ENCODE data around the gene DCDC1. TPM values are rescaled to one million over a fixed set of nuclear protein-coding genes. Genes with fewer than 3 reads are reported as not detected.

DCDC1 gene
- total RNA-seq, 4 donors from 2014 or later: 0.32 TPM; not detected in 3

DNA sequence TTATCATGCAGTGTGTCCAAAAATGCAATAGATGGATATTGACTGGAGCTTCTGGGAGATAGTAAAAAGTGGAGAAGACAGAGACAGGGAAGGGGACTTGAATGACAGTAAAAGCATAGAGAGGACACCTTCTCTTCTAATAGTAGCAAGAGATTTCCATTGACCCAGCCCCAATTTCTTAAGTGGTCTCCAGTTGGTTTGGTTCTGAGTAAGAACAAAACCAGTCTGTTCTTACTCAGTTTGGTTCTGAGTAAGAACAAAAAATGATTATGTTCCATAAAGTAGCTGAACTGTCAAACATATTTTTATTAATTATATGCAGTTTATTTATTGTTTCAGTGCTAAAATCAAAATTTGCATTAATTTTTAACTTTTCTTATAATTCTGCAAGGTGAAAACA, 466.6 kb downstream of the DCDC1 start:
- no peak for TF ChIP-seq EP300 (IDR thresholded peaks at IDR 0.05; ENCODE audit: low read depth)
- TF ChIP-seq POLR2A (IDR thresholded peaks at IDR 0.05): no peak
- no peak for TF ChIP-seq POLR2AphosphoS5 (IDR thresholded peaks at IDR 0.05)
- TF ChIP-seq, protein P1, sequence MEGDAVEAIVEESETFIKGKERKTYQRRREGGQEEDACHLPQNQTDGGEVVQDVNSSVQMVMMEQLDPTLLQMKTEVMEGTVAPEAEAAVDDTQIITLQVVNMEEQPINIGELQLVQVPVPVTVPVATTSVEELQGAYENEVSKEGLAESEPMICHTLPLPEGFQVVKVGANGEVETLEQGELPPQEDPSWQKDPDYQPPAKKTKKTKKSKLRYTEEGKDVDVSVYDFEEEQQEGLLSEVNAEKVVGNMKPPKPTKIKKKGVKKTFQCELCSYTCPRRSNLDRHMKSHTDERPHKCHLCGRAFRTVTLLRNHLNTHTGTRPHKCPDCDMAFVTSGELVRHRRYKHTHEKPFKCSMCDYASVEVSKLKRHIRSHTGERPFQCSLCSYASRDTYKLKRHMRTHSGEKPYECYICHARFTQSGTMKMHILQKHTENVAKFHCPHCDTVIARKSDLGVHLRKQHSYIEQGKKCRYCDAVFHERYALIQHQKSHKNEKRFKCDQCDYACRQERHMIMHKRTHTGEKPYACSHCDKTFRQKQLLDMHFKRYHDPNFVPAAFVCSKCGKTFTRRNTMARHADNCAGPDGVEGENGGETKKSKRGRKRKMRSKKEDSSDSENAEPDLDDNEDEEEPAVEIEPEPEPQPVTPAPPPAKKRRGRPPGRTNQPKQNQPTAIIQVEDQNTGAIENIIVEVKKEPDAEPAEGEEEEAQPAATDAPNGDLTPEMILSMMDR (IDR thresholded peaks at IDR 0.05): no peak
- intact Hi-C loops (cut with DNase I; ENCODE audit: low total_unique reads): no loop called here
- H3K4me3 ChIP-seq: no peak overlapping the region
- no peak overlapping the region for H3K27ac ChIP-seq
- no peaks in the 10 kb centered on the region for H3K36me3 ChIP-seq
- no peak for DNase-seq
- no peaks in the 10 kb centered on the region for H3K9me3 ChIP-seq
- in situ Hi-C loops (cut with MboI; ENCODE audit: low pct_ligation_motif_present in 1 of 4, low pct_unique_long_range_greater_than_20kb in 1 of 4, low sequenced_read_pairs in 3 of 4): loop anchor here in 1 of 4 donors (25.0 kb wide), 1 partner anchor 541 kb away; no protein-coding TSS in a partner anchor
- H3K27me3 ChIP-seq: no peaks in the 10 kb centered on the region
- H3K4me1 ChIP-seq: no peaks in the 10 kb centered on the region

- H3K4me3 ChIP-seq: no peak overlapping the region
- TF ChIP-seq, protein P1 (IDR thresholded peaks at IDR 0.05): no peak
- TF ChIP-seq POLR2A (IDR thresholded peaks at IDR 0.05) (no peak), EP300 (IDR thresholded peaks at IDR 0.05; ENCODE audit: low read depth) (no peak), POLR2AphosphoS5 (IDR thresholded peaks at IDR 0.05) (no peak)
- H3K4me1 ChIP-seq: no peaks in the 10 kb centered on the region
- DNase-seq: no peak
- WGBS, 2 donors (ENCODE audit: low coverage in 1 of 2): 58 to 88% methylated on average over 2 of the region's 2 CpGs
- H3K9me3 ChIP-seq: no peaks in the 10 kb centered on the region
- no peaks in the 10 kb centered on the region for H3K27me3 ChIP-seq
- in situ Hi-C loops (cut with MboI; ENCODE audit: low pct_ligation_motif_present in 1 of 4, low pct_unique_long_range_greater_than_20kb in 1 of 4, low sequenced_read_pairs in 3 of 4): no loop called here
- H3K36me3 ChIP-seq: no peaks in the 10 kb centered on the region
- no peak overlapping the region for H3K27ac ChIP-seq
- intact Hi-C loops (cut with DNase I; ENCODE audit: low total_unique reads): no loop called here
Observed at GRCh38 chr11:30895046-30895445, 474.5 kb downstream of the DCDC1 start.

- Histone ChIP-seq H3K4me1 (no peaks in the 10 kb centered on the region), H3K27ac (no peak overlapping the region), H3K36me3 (no peaks in the 10 kb centered on the region), H3K27me3 (no peaks in the 10 kb centered on the region), H3K4me3 (no peak overlapping the region), H3K9me3 (no peaks in the 10 kb centered on the region)
- 40 to 62% methylated on average over 3 of the region's 3 CpGs for WGBS, 2 donors (ENCODE audit: low coverage in 1 of 2)
- intact Hi-C loops (cut with DNase I; ENCODE audit: low total_unique reads): no loop called here
- no peak for DNase-seq
- TF ChIP-seq, protein P1 (IDR thresholded peaks at IDR 0.05): no peak
- TF ChIP-seq POLR2A (IDR thresholded peaks at IDR 0.05) (no peak), POLR2AphosphoS5 (IDR thresholded peaks at IDR 0.05) (no peak), EP300 (IDR thresholded peaks at IDR 0.05; ENCODE audit: low read depth) (no peak)
- in situ Hi-C loops (cut with MboI; ENCODE audit: low pct_ligation_motif_present in 1 of 4, low pct_unique_long_range_greater_than_20kb in 1 of 4, low sequenced_read_pairs in 3 of 4): no loop called here
Observed at GRCh38 chr11:30893318-30893717, 476.2 kb downstream of the DCDC1 start.

DNA sequence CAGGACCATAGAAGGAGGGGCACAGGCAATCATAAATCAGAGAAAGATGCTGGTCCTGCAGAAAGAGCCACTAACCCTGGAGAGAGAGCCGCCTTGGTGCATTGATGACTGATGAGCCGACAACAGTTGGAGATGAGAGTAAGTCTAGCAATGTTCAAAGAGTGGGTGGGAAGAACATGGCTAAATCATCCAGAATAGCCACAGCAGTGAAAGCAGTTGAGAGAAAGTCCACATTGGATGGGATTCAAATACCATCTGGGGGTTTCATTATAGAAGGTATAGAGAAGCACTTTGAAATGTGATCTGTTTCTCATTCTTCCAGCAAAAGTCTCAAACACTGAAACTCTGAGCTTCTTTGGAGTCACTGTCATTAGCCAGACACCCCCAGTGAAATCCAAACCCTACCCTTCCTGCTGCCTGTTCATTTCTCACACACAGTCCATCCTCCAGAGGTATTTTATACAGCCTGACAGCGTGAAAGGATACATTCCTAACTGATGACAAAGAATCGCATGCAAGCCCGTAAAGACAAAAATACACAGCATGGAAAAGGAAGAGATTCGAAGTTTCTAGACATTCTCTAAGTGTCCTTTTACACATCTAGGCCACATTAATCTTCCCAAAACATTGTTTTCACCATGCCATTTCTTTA, 480.3 kb downstream of the DCDC1 start:
- intact Hi-C loops (cut with DNase I; ENCODE audit: low total_unique reads) (no loop called here), in situ Hi-C loops (cut with MboI; ENCODE audit: low pct_ligation_motif_present in 1 of 4, low pct_unique_long_range_greater_than_20kb in 1 of 4, low sequenced_read_pairs in 3 of 4) (no loop called here)
- Histone ChIP-seq H3K4me1 (no peaks in the 10 kb centered on the region), H3K27me3 (no peaks in the 10 kb centered on the region), H3K9me3 (no peaks in the 10 kb centered on the region), H3K4me3 (no peak overlapping the region), H3K36me3 (no peaks in the 10 kb centered on the region), H3K27ac (no peak overlapping the region)
- TF ChIP-seq POLR2A (IDR thresholded peaks at IDR 0.05) (no peak), EP300 (IDR thresholded peaks at IDR 0.05; ENCODE audit: low read depth) (no peak), POLR2AphosphoS5 (IDR thresholded peaks at IDR 0.05) (no peak)
- TF ChIP-seq, protein P1 (IDR thresholded peaks at IDR 0.05): no peak
- WGBS, 2 donors (ENCODE audit: low coverage in 1 of 2): 64 to 80% methylated on average over 5 to 6 of the region's 6 CpGs
- no peak for DNase-seq
